H9 (cell line): Measurements from ENCODE around the gene RITA1. TPM values are rescaled to one million over a fixed set of nuclear protein-coding genes. Genes with fewer than 3 reads are reported as not detected.

Experiments used
- DNase-seq: peaks from one replicate; pipeline ENCODE4 v3.0.0-alpha.2; 2017
- H2AFZ ChIP-seq: one replicate; pipeline ENCODE4 v1.6.1; 2013; ENCODE audit warnings: mild to moderate bottlenecking, low read length, control low read depth, moderate library complexity
- H2AK5ac ChIP-seq: 2 replicates; pipeline ENCODE4 v1.6.1; 2013; ENCODE audit warnings: low read length, control low read depth, mixed read lengths; ENCODE audit not compliant: insufficient read length
- H2BK120ac ChIP-seq: one replicate; pipeline ENCODE4 v1.6.1; 2013; ENCODE audit warnings: low read depth, mild to moderate bottlenecking, low read length, control low read depth, inconsistent platforms; ENCODE audit not compliant: poor library complexity, severe bottlenecking
- H2BK12ac ChIP-seq: 2 replicates; pipeline ENCODE4 v1.6.1; 2013; ENCODE audit warnings: low read length, control low read depth, mixed read lengths, low read depth; ENCODE audit not compliant: insufficient read length
- H2BK15ac ChIP-seq: 2 replicates; pipeline ENCODE4 v1.6.1; 2013; ENCODE audit warnings: low read depth, low read length, control low read depth
- H2BK20ac ChIP-seq: one replicate; pipeline ENCODE4 v1.6.1; 2013; ENCODE audit warnings: low read depth, mild to moderate bottlenecking, low read length, control low read depth, inconsistent platforms; ENCODE audit not compliant: poor library complexity, severe bottlenecking
- H2BK5ac ChIP-seq: 2 replicates; pipeline ENCODE4 v1.6.1; 2013; ENCODE audit warnings: low read length, control low read depth, mixed read lengths; ENCODE audit not compliant: insufficient read length
- H3K14ac ChIP-seq: 2 replicates; pipeline ENCODE4 v1.6.1; 2013; ENCODE audit warnings: low read length, control low read depth; ENCODE audit not compliant: insufficient read depth
- H3K18ac ChIP-seq: 2 replicates; pipeline ENCODE4 v1.6.1; 2013; ENCODE audit warnings: low read depth, mild to moderate bottlenecking, mixed read lengths, low read length, control low read depth; ENCODE audit not compliant: insufficient read length
- H3K23ac ChIP-seq: 2 replicates; pipeline ENCODE4 v1.6.1; 2013; ENCODE audit warnings: low read length, control low read depth, mixed read lengths, low read depth; ENCODE audit not compliant: insufficient read length
- H3K23me2 ChIP-seq: 2 replicates; pipeline ENCODE4 v1.6.1; 2013; ENCODE audit warnings: low read depth, mild to moderate bottlenecking, mixed read lengths, low read length, control low read depth; ENCODE audit not compliant: insufficient read length, poor library complexity, severe bottlenecking
- H3K27ac ChIP-seq: 2 replicates; pipeline ENCODE4 v1.5.1; 2013; ENCODE audit warnings: low read length, control low read depth, mixed read lengths, low read depth; ENCODE audit not compliant: insufficient read length
- H3K27me3 ChIP-seq: 2 replicates; pipeline ENCODE4 v1.6.1; 2013; ENCODE audit warnings: low read length, control low read depth, inconsistent platforms; ENCODE audit not compliant: insufficient read depth
- H3K4ac ChIP-seq: 2 replicates; pipeline ENCODE4 v1.6.1; 2013; ENCODE audit warnings: low read depth, mild to moderate bottlenecking, control low read depth, inconsistent platforms, low read length, moderate library complexity
- H3K4me1 ChIP-seq: 2 replicates; pipeline ENCODE4 v1.6.1; 2013; ENCODE audit warnings: low read length, control low read depth, inconsistent platforms; ENCODE audit not compliant: insufficient read depth
- H3K4me2 ChIP-seq: 2 replicates; pipeline ENCODE4 v1.6.1; 2013; ENCODE audit warnings: low read length, control low read depth, mixed read lengths; ENCODE audit not compliant: insufficient read length, insufficient read depth
- H3K56ac ChIP-seq: 2 replicates; pipeline ENCODE4 v1.6.1; 2013; ENCODE audit warnings: low read depth, mild to moderate bottlenecking, mixed read lengths, low read length, control low read depth; ENCODE audit not compliant: insufficient read length
- H3K79me1 ChIP-seq: 2 replicates; pipeline ENCODE4 v1.6.1; 2013; ENCODE audit warnings: low read depth, mild to moderate bottlenecking, moderate library complexity, low read length, control low read depth, inconsistent platforms; ENCODE audit not compliant: insufficient read depth, poor library complexity, severe bottlenecking
- H3K79me2 ChIP-seq: 2 replicates; pipeline ENCODE4 v1.6.1; 2013; ENCODE audit warnings: low read length, control low read depth, inconsistent platforms; ENCODE audit not compliant: insufficient read depth
- H3K9ac ChIP-seq: 2 replicates; pipeline ENCODE4 v1.6.1; 2013; ENCODE audit warnings: low read length, control low read depth, mixed read lengths; ENCODE audit not compliant: insufficient read length; ENCODE audit errors: extremely low read depth
- H3K9me3 ChIP-seq: one replicate; pipeline ENCODE4 v1.6.1; 2013; ENCODE audit warnings: low read depth, low read length, inconsistent platforms; ENCODE audit not compliant: control insufficient read depth
- H3T11ph ChIP-seq: one replicate; pipeline ENCODE4 v1.6.1; 2013; ENCODE audit warnings: mild to moderate bottlenecking, low read length, control low read depth, inconsistent platforms
- H4K20me1 ChIP-seq: one replicate; pipeline ENCODE4 v1.6.1; 2013; ENCODE audit not compliant: control insufficient read depth, insufficient read length, insufficient read depth
- H4K5ac ChIP-seq: 2 replicates; pipeline ENCODE4 v1.6.1; 2013; ENCODE audit warnings: low read depth, mild to moderate bottlenecking, mixed read lengths, low read length, control low read depth; ENCODE audit not compliant: insufficient read length
- H4K8ac ChIP-seq: replicated peaks from 2 replicates; pipeline ENCODE4 v1.6.1; 2013; ENCODE audit warnings: low read length, control low read depth, mixed read lengths, low read depth; ENCODE audit not compliant: insufficient read length
- H4K91ac ChIP-seq: 2 replicates; pipeline ENCODE4 v1.6.1; 2013; ENCODE audit warnings: low read depth, mild to moderate bottlenecking, moderate library complexity, mixed read lengths, low read length, control low read depth; ENCODE audit not compliant: insufficient read length
- H3K27ac Mint-ChIP-seq, 3 experiments: 2 replicates in 2 of 3; 3 replicates in 1 of 3; pipeline ENCODE4 v1.8.0; 2020 to 2021; ENCODE audit warnings: mixed read lengths in 3 of 3, mild to moderate bottlenecking in 1 of 3, moderate library complexity in 1 of 3
- H3K27me3 Mint-ChIP-seq: 2 replicates; pipeline ENCODE4 v1.8.0; 2021; ENCODE audit warnings: low read depth, mild to moderate bottlenecking, moderate library complexity, mixed read lengths
- H3K36me3 Mint-ChIP-seq, 3 experiments: 2 replicates in 2 of 3; 3 replicates in 1 of 3; pipeline ENCODE4 v1.8.0; 2020 to 2021; ENCODE audit warnings: low read depth in 3 of 3, mixed read lengths in 3 of 3; ENCODE audit not compliant: insufficient read depth in 1 of 3
- H3K4me1 Mint-ChIP-seq, 2 experiments: 2 replicates each; pipeline ENCODE4 v1.8.0; 2020; ENCODE audit warnings: mixed read lengths in 2 of 2
- H3K4me3 Mint-ChIP-seq, 2 experiments: 2 replicates in 1 of 2; 3 replicates in 1 of 2; pipeline ENCODE4 v1.8.0; 2020 to 2021; ENCODE audit warnings: mild to moderate bottlenecking in 2 of 2, mixed read lengths in 2 of 2, moderate library complexity in 1 of 2
- H3K9me3 Mint-ChIP-seq, 2 experiments: 2 replicates in 1 of 2; 3 replicates in 1 of 2; pipeline ENCODE4 v1.8.0; 2020; ENCODE audit warnings: mild to moderate bottlenecking in 2 of 2, mixed read lengths in 2 of 2, moderate library complexity in 1 of 2
- WGBS: extraction: QIAGEN DNeasy Blood & Tissue Kit; methylation state at CpG from one replicate; pipeline ENCODE4 v1.1.7; 2013; ENCODE audit warnings: missing lambda C conversion rate, low lambda C conversion rate, mixed read lengths; ENCODE audit not compliant: insufficient read length; ENCODE audit errors: extremely low coverage; 5-methylcytosine and 5-hydroxymethylcytosine counted together
- total RNA-seq: library from RNA; stranded (reverse); gene quantifications from 2 replicates; pipeline ENCODE4 v1.2.1, GENCODE V29; 2021
- TF ChIP-seq, protein P1 (sequence below): fragments of 200-600 bp; sonication (generic); conservative IDR thresholded peaks from 3 replicates; pipeline ENCODE4 v1.8.0; 2021; ENCODE audit warnings: antibody characterized with exemption, mild to moderate bottlenecking

Gene RITA1
- total RNA-seq, 1 experiment from 2014 or later: 26.1 TPM

- Mint-ChIP-seq H3K27ac (peak overlapping the region in 2 of 3 experiments; percentile 75 to 89; a peak in 4 of 7 replicates), H3K4me1 (peaks cover 12 to 14% of the 10 kb centered on the region in 2 experiments), H3K36me3 (peaks cover 2 to 13% (median 6%) of the 10 kb centered on the region in 3 experiments; a peak in 6 of 7 replicates), H3K4me3 (no peak overlapping the region), H3K27me3 (no peaks in the 10 kb centered on the region; the same call in 1 of the 2 replicates), H3K9me3 (peaks cover 0 to 6% of the 10 kb centered on the region in 2 experiments; a peak in 1 of 5 replicates)
- no peak overlapping the region for H2BK5ac ChIP-seq
- WGBS: no CpG with 5 or more reads among the region's 10 CpGs
- H3T11ph ChIP-seq: no peak overlapping the region
- H4K5ac ChIP-seq: no peak overlapping the region
- H2BK120ac ChIP-seq: no peak overlapping the region
- no peak overlapping the region for H3K4ac ChIP-seq
- no peak overlapping the region for H2AFZ ChIP-seq
- TF ChIP-seq, protein P1, sequence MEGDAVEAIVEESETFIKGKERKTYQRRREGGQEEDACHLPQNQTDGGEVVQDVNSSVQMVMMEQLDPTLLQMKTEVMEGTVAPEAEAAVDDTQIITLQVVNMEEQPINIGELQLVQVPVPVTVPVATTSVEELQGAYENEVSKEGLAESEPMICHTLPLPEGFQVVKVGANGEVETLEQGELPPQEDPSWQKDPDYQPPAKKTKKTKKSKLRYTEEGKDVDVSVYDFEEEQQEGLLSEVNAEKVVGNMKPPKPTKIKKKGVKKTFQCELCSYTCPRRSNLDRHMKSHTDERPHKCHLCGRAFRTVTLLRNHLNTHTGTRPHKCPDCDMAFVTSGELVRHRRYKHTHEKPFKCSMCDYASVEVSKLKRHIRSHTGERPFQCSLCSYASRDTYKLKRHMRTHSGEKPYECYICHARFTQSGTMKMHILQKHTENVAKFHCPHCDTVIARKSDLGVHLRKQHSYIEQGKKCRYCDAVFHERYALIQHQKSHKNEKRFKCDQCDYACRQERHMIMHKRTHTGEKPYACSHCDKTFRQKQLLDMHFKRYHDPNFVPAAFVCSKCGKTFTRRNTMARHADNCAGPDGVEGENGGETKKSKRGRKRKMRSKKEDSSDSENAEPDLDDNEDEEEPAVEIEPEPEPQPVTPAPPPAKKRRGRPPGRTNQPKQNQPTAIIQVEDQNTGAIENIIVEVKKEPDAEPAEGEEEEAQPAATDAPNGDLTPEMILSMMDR: no peak
- H3K4me1 ChIP-seq: peaks cover 3% of the 10 kb centered on the region; the same call in 1 of the 2 replicates
- no peak overlapping the region for H3K9ac ChIP-seq
- no peak overlapping the region for H3K56ac ChIP-seq
- H3K79me1 ChIP-seq: no peaks in the 10 kb centered on the region
- no peaks in the 10 kb centered on the region for H3K79me2 ChIP-seq
- H3K27me3 ChIP-seq: no peaks in the 10 kb centered on the region
- no peak overlapping the region for H3K27ac ChIP-seq
- H2BK15ac ChIP-seq: no peak overlapping the region
- no peak overlapping the region for H2BK20ac ChIP-seq
- no peak overlapping the region for H4K91ac ChIP-seq
- no peaks in the 10 kb centered on the region for H3K9me3 ChIP-seq
- H3K4me2 ChIP-seq: no peak overlapping the region
- no peak for DNase-seq
- H3K23me2 ChIP-seq: no peaks in the 10 kb centered on the region
- H3K18ac ChIP-seq: no peak overlapping the region
- no peaks in the 10 kb centered on the region for H4K20me1 ChIP-seq
- no peak overlapping the region for H2AK5ac ChIP-seq
- no peak overlapping the region for H3K23ac ChIP-seq
- no peak overlapping the region for H3K14ac ChIP-seq
- H4K8ac ChIP-seq: no peak overlapping the region
- H2BK12ac ChIP-seq: no peak overlapping the region
Measured at GRCh38 chr12:113208041-113208934, 22.8 kb downstream of the RITA1 start.
